Activated CD4-positive, alpha-beta T cell treated with anti-CD3 and anti-CD28 coated beads, Interleukin-2, amount 50 U/mL, for 48 hours (primary cell): Measurements from ENCODE around the gene SMC5.
"Not testable (repeated sequence)": the region's sequence is repeated elsewhere in the genome, so short reads cannot be mapped to it uniquely, and the experiment has no call there.

Experiments used
- DNase-seq, 2 experiments: peaks; one replicate each; pipeline ENCODE4 v3.0.0-alpha.2; 2020

The SMC5 gene

GRCh38 chr9:70258692-70259511, at the start of gene SMC5:
SMC5 (plus strand) TSS chr9:70258978; CDS start chr9:70259079, 101 bp downstream.
- DNase-seq = peak; percentile 85 to 89

GRCh38 chr9:70217029-70217428, 41.7 kb upstream of the SMC5 start:
- no peak for DNase-seq

GRCh38 chr9:70218767-70219166, 40.0 kb upstream of the SMC5 start:
- no peak for DNase-seq

- no peak for DNase-seq
These were observed 38.6 kb upstream of the SMC5 start for GRCh38 chr9:70220216-70220615.

DNA sequence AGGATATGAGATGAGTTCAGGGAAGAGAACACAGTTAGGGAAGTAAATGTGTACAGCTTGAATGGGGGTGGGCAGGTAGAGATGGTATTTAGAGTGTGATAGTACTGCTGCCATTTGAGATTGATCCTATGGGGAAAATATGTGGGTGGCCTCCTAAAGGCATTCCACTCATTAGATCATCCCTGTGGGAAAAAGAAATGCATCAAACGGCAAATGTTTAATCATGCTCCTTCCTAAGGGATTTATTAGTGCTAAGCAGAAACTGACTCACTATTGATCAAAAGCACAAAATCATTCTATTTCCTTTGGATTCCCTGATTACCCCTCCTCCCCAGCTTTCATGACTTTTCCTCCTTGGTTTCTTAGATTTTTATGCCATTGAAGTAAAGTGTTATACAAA, 36.4 kb upstream of the SMC5 start:
- no peak for DNase-seq

- no peak for DNase-seq
These were observed 30.7 kb upstream of the SMC5 start for GRCh38 chr9:70228118-70228517.

GRCh38 chr9:70228611-70229010, 30.2 kb upstream of the SMC5 start:
- no peak for DNase-seq

GRCh38 chr9:70229026-70229425, 29.8 kb upstream of the SMC5 start:
- DNase-seq = no peak

- DNase-seq = no peak
These were observed 29.2 kb upstream of the SMC5 start for GRCh38 chr9:70229579-70229978.

- DNase-seq = no peak
These were observed 26.3 kb upstream of the SMC5 start for GRCh38 chr9:70232476-70232875.

DNA sequence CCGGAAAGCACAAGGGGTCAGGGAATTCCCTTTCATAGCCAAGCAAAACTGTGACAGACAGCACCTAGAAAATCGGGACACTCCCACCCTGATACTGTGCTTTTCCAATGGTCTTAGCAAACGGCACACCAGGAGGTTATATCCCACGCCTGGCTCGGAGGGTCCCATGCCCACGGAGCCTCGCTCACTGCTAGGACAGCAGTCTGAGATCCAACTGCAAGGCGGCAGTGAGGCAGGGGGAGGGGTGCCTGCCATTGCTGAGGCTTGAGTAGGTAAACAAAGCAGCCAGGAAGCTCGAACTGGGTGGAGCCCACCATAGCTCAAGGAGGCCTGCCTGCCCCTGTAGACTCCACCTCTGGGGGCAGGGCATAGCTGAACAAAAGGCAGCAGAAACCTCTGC, 24.6 kb upstream of the SMC5 start:
- not testable (repeated sequence) for DNase-seq

GRCh38 chr9:70245952-70246351, 12.8 kb upstream of the SMC5 start:
- DNase-seq = not testable (repeated sequence)

- DNase-seq = no peak
These were observed 8.6 kb upstream of the SMC5 start for GRCh38 chr9:70250221-70250620.

DNA sequence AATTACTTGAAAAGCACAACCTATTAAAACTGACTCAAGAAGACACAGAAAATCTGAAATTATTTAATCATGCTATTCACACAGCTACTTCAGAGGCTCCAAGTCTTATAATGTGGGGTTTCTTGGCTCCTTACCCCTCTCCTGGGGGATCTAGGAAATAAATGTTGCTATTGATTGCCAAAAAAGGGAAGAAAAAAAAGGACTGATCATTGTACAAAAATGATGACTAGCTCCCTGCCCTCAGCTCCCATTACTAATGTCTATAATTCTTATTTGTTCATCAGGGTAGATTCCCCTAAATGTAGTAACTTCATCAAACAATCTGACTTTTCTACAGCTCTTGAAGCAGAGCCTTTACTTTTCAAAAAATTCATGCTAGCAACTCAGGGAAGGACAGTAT, 3.3 kb upstream of the SMC5 start:
- no peak for DNase-seq

GRCh38 chr9:70256123-70256551, 2.6 kb upstream of the SMC5 start:
- no peak for DNase-seq

DNA sequence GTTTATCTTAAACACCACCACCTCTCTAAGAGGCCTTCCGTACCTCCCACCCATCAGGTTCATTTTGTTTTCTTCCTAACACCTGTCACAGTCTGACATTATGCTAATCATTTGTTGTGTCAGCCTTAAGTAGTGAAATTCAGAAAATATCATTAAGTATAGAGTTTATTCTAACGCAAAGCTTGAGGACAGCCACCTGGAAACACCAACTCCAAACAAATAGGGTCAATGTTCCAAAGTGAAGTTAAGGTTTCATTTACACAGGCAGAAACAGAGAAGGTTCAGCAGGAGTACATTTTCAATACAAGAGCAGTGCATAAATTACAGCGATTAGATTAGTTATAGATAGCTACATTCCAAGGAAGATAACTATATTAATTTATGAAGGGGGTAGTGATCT, 1.3 kb upstream of the SMC5 start:
- no peak for DNase-seq

DNA sequence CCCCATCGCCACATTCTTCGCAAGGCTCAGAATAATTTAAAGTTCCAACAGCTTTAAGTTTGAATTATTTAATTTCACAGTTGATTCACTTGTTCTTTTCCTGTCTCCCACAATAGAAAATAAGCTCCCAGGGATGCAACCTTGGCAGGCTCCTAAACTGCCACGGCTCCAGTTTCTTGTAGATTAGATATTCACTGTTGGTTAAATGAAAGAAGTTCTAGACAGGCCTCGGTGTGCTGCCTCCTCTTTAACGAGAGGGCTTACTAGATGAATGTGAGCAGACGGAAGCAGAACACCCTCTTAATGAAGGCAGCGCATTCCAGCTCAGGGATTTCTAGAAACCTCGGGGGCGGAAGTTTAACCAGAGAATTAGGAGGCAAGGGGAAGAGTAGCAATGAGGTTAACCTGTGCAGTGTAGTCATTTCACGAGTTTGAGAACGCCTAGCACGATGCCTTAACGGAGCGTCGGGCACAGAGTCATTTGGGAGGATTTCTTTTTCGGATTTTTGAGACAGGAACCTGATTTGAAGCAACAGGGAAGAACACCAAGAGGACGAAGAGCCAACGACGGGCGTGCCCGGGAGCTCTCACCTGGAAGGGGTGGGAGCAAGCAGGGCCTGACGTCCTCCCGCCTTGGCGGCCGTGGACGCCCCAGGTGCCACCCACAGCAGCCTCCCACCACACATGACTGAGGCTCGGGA, 637 bp upstream of the SMC5 start:
- DNase-seq = peak in 1 of 2 experiments; percentile 48

GRCh38 chr9:70259512-70259802, 679 bp downstream of the SMC5 start:
- no peak for DNase-seq

GRCh38 chr9:70260007-70260443, 1.2 kb downstream of the SMC5 start:
- DNase-seq = no peak

GRCh38 chr9:70260606-70261005, 1.8 kb downstream of the SMC5 start:
- no peak for DNase-seq

- no peak for DNase-seq
These were observed 2.5 kb downstream of the SMC5 start for GRCh38 chr9:70261131-70261870.

DNA sequence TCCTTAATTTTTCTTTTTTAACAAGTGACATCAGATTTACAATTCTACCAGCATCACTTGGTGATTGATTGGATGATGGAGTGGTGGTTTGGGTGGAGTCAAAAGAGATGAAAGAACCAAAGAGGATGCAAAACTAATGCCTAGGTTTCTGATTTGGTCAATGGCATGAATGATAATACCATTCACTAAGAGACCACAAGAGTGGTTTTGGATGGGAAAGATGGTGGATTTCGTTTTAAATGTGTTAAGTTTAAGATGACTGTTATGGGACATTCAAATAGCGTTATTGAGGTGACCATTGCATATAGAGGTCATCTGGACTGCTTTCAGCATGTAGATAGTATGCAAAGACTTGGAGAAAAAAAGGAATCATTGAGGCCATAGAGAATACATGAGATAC, 3.6 kb downstream of the SMC5 start:
- DNase-seq = no peak

DNA sequence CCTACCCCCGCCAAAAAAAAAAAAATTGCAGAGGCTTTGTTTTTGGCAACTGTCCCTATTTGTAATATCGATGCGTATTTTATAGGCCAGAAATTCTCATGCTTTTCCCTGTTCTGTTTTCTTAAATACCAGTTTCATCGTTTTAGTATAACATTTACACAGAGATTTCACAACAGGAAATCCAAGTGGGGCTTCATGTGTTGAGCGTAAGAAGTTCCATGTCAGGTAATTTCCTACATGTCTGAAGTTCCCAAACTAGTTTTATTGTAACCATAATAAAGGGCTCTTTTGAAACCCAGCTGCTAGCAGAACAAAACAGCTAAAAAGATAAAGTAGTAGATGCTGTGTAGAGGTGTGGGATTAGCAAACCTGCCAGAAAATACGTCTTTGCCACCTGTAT, 4.2 kb downstream of the SMC5 start:
- no peak for DNase-seq

GRCh38 chr9:70263421-70263820, 4.6 kb downstream of the SMC5 start:
- no peak for DNase-seq
